GM13977 (cell line): ENCODE measurements around the gene ZNHIT2.
"Not testable (repeated sequence)": the region's sequence is repeated elsewhere in the genome, so short reads cannot be mapped to it uniquely, and the experiment has no call there.

Experiments used
- DNase-seq: peaks from one replicate; pipeline ENCODE4 v3.0.0; 2012; ENCODE audit warnings: low spot score
- in situ Hi-C: fragments of 300-500 bp; cut with MboI; formaldehyde crosslinking; loops from one replicate; pipeline ENCODE4 v1.12.0; 2022; ENCODE audit warnings: low sequenced_read_pairs, low pct_unique_long_range_greater_than_20kb, mixed read lengths, inconsistent platforms; ENCODE audit not compliant: unreplicated experiment
- TF ChIP-seq, protein P1 (sequence below): IDR thresholded peaks from 2 replicates; pipeline ENCODE4 v1.5.1; 2012; ENCODE audit warnings: mild to moderate bottlenecking, control low read depth; ENCODE audit not compliant: insufficient read depth; ENCODE audit errors: extremely low read depth, missing control alignments

Gene ZNHIT2

DNA sequence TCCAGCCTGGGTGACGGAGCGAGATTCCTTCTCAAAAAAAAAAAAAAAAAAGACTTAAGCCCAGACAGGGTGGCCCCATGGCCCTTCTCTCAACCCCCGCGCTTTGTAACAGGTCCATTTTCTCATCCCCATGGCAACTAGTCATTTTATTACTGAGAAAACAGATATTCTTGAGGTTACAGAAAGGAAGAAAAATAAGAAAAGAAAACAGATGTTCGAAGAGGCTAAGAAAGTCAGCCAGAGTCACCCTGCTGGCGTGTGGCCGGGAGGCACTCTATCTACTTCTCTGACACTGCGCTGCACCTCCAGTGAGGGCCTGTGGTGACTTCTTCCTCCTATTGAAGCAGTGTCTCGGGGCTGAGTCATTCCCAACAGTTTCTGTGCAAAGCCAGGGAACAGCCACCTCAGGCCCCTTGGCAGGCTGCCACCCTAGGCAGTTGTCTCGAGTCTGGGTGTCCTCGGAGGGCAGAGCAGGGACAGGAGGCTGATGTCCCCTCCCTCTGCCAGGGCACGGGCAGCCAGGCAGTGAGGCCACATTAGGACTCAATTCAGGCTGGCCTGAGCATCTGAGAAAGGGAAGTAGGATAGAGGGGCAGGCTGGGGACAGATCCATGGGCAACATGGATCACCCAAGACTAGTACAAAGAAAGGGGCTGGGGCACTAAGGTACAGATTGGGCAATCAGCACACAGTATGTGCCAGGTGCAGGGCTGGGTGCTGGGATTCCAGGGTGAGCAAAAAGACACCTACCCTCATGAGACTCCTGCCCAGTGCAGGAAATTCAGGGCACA, 33.2 kb upstream of the ZNHIT2 start:
- peak; percentile 39 for DNase-seq
- TF ChIP-seq, protein P1, sequence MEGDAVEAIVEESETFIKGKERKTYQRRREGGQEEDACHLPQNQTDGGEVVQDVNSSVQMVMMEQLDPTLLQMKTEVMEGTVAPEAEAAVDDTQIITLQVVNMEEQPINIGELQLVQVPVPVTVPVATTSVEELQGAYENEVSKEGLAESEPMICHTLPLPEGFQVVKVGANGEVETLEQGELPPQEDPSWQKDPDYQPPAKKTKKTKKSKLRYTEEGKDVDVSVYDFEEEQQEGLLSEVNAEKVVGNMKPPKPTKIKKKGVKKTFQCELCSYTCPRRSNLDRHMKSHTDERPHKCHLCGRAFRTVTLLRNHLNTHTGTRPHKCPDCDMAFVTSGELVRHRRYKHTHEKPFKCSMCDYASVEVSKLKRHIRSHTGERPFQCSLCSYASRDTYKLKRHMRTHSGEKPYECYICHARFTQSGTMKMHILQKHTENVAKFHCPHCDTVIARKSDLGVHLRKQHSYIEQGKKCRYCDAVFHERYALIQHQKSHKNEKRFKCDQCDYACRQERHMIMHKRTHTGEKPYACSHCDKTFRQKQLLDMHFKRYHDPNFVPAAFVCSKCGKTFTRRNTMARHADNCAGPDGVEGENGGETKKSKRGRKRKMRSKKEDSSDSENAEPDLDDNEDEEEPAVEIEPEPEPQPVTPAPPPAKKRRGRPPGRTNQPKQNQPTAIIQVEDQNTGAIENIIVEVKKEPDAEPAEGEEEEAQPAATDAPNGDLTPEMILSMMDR: no peak
- in situ Hi-C loops: no loop called here

GRCh38 chr11:65150131-65150508, 32.6 kb upstream of the ZNHIT2 start:
- in situ Hi-C loops, DNase-seq: not testable (repeated sequence)

GRCh38 chr11:65148657-65149056, 31.2 kb upstream of the ZNHIT2 start:
- TF ChIP-seq, protein P1: no peak
- in situ Hi-C loops: no loop called here
- DNase-seq: no peak

DNA sequence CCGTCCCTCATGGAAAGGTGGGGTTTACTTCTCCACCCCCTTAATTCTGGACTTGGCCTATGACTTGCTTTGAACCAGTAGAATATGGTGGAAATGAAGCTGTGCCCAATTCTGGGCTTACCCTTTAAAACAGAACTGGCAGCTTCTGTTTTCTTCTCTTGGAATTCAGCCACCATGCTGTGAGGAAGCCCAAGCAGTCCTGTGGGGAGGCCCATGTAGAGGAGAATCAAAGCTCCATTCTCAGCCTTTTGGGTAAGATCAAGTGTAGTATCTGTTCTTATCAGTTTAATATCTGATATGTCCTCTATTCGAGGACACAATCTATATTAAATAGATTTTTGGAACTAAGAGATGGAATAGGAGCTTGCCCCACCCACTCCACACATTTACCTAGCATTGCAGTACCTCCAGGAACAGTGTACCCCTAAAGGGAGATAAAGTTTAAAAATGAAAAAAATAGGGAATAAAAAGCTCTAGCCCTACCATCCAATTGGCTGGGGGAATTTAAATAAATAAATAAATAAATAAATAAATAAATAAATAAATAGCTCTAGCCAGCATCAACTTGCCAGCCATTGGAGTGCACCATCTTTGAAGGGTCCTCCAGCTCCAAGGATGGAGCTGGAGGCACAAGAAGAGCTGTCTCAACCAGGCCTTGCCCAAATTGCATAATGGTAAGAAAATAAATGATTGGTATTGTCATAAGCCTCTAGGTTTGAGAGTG, 30.0 kb upstream of the ZNHIT2 start:
- DNase-seq: no peak
- TF ChIP-seq, protein P1: no peak
- in situ Hi-C loops: no loop called here

DNA sequence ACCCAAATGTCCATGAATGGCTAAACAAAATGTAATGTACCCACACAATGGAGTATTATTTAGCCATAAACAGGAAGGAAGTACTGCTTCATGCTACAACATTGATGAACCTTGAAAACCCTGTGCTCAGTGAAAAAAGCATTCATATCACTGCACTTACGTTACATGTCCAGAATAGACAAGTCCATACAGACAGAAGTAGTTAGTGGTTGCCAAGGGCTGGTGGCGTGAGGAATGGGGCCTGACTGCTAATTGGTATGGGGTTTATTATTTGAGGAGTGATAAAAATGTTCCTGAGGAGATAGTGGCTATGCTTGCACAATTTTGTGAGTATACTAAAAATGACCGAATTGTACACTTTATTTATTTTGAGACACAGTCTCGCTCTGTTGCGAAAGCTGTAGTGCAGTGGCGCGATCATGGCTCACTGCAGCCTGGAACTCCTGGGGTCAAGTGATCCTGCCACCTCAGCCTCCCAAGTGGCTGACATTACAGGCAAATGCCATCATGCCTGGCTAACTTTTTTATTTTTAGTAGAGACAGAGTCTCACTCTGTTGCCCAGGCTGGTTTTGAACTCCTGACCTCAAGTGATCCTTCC, 24.5 kb upstream of the ZNHIT2 start:
- no peak for DNase-seq
- TF ChIP-seq, protein P1: no peak
- in situ Hi-C loops: no loop called here

DNA sequence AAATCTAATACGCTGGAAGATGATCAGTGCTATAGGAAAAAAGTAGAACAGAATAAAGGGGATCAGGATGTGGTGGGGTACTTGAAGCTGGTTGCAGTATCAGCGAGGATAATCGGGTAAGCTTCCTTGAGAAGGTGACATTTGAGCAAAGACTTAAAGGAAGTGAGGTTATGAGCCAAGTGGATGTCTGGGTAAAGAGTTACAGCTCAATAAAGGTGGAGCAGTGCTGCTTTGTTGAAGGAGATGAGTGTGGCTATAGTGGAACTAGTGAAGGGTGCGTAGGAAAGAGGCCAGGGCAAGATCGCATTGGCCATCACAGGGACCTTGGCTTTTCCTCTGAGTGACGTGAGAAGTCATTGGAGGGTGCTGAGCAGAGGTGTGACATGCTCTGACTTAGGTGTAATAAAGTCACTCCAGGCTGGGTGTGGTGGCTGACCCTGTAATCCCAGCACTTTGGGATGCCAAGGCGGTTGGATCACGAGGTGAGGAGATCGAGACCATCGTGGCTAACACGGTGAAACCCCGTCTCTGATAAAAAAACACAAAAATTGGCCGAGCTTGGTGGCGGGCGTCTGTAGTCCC, 19.1 kb upstream of the ZNHIT2 start:
- TF ChIP-seq, protein P1: no peak
- no peak for DNase-seq
- in situ Hi-C loops: no loop called here
